Activated CD4-positive, alpha-beta T cell treated with anti-CD3 and anti-CD28 coated beads, Interleukin-2, amount 10 ng/mL, durations not matched to agents 24 days and 14 days (primary cell): ENCODE results near the gene ZNF683. TPM values are rescaled to one million over a fixed set of nuclear protein-coding genes. Genes with fewer than 3 reads are reported as not detected.
A peak's percentile ranks its signal among the peaks of the same experiment; 100 is the strongest.
"Not testable (repeated sequence)": the region's sequence is repeated elsewhere in the genome, so short reads cannot be mapped to it uniquely, and the experiment has no call there.

Experiments
- DNase-seq: peaks from one replicate; pipeline ENCODE4 v3.0.0; 2022
- H3K27ac Mint-ChIP-seq: one replicate; pipeline ENCODE4 v1.8.0; 2022; ENCODE audit warnings: mild to moderate bottlenecking, mixed read lengths
- H3K27me3 Mint-ChIP-seq: one replicate; pipeline ENCODE4 v1.8.0; 2022; ENCODE audit warnings: mixed read lengths
- H3K36me3 Mint-ChIP-seq: one replicate; pipeline ENCODE4 v1.8.0; 2022; ENCODE audit warnings: low read depth, mild to moderate bottlenecking, mixed read lengths
- H3K4me1 Mint-ChIP-seq: one replicate; pipeline ENCODE4 v1.8.0; 2021; ENCODE audit warnings: mixed read lengths
- H3K4me3 Mint-ChIP-seq: one replicate; pipeline ENCODE4 v1.8.0; 2022; ENCODE audit warnings: mild to moderate bottlenecking, moderate library complexity, mixed read lengths
- H3K9me3 Mint-ChIP-seq: one replicate; pipeline ENCODE4 v1.8.0; 2021; ENCODE audit warnings: mixed read lengths
- intact Hi-C: fragments of 100-400 bp; cut with micrococcal nuclease; formaldehyde crosslinking; loops from one replicate; pipeline ENCODE4 v1.15.1; 2023
- total RNA-seq: library from RNA; stranded (reverse); gene quantifications from 2 replicates; pipeline ENCODE4 v1.2.3, GENCODE V29; 2022

Gene ZNF683
- total RNA-seq, 1 donor from 2014 or later = not detected

GRCh38 chr1:26374361-26374760, 1.8 kb upstream of the ZNF683 start:
- DNase-seq, H3K36me3 Mint-ChIP-seq, intact Hi-C loops, H3K9me3 Mint-ChIP-seq, H3K27me3 Mint-ChIP-seq: not testable (repeated sequence)
- Mint-ChIP-seq H3K4me3 (peak overlapping the region; percentile 33), H3K4me1 (peaks cover 79% of the 10 kb centered on the region), H3K27ac (peak overlapping the region; percentile 74)

- H3K4me3 Mint-ChIP-seq = peak overlapping the region; percentile 33
- no peaks in the 10 kb centered on the region for H3K27me3 Mint-ChIP-seq
- H3K4me1 Mint-ChIP-seq = peaks cover 77% of the 10 kb centered on the region
- peak overlapping the region; percentile 74 for H3K27ac Mint-ChIP-seq
- intact Hi-C loops = loop anchor here (2.0 kb wide), 1 partner anchor 15 kb away; no protein-coding TSS in a partner anchor
- peaks cover 4% of the 10 kb centered on the region for H3K9me3 Mint-ChIP-seq
- DNase-seq = no peak
- H3K36me3 Mint-ChIP-seq = peaks cover 6% of the 10 kb centered on the region
Measured at GRCh38 chr1:26373789-26374188, 1.2 kb upstream of the ZNF683 start.

- H3K27ac Mint-ChIP-seq = peak overlapping the region; percentile 74
- H3K4me3 Mint-ChIP-seq = peak overlapping the region; percentile 33
- H3K27me3 Mint-ChIP-seq = no peaks in the 10 kb centered on the region
- DNase-seq = peak; percentile 85
- H3K36me3 Mint-ChIP-seq = peaks cover 3% of the 10 kb centered on the region
- peaks cover 74% of the 10 kb centered on the region for H3K4me1 Mint-ChIP-seq
- no peaks in the 10 kb centered on the region for H3K9me3 Mint-ChIP-seq
- intact Hi-C loops = loop anchor here (2.0 kb wide), 1 partner anchor 16 kb away; no protein-coding TSS in a partner anchor
Measured at GRCh38 chr1:26373281-26373680, 731 bp upstream of the ZNF683 start.

GRCh38 chr1:26372039-26372438, 511 bp downstream of the ZNF683 start:
- H3K4me1 Mint-ChIP-seq = peaks cover 61% of the 10 kb centered on the region
- no peaks in the 10 kb centered on the region for H3K9me3 Mint-ChIP-seq
- intact Hi-C loops = loop anchor here (2.0 kb wide), 1 partner anchor 17 kb away; no protein-coding TSS in a partner anchor
- H3K27ac Mint-ChIP-seq = peak overlapping the region; percentile 74
- peaks cover 3% of the 10 kb centered on the region for H3K36me3 Mint-ChIP-seq
- H3K27me3 Mint-ChIP-seq = no peaks in the 10 kb centered on the region
- no peak for DNase-seq
- H3K4me3 Mint-ChIP-seq = peak overlapping the region; percentile 33

GRCh38 chr1:26370591-26371382, 1.8 kb downstream of the ZNF683 start:
- no peak for DNase-seq
- peaks cover 52% of the 10 kb centered on the region for H3K4me1 Mint-ChIP-seq

GRCh38 chr1:26368486-26368885, 4.1 kb downstream of the ZNF683 start:
- H3K4me1 Mint-ChIP-seq = peaks cover 39% of the 10 kb centered on the region
- intact Hi-C loops = no loop called here

More at GRCh38 chr1:26370591-26371382, 1.8 kb downstream of the ZNF683 start:
- H3K4me3 Mint-ChIP-seq = no peak overlapping the region
- H3K9me3 Mint-ChIP-seq = no peaks in the 10 kb centered on the region
- H3K36me3 Mint-ChIP-seq = peaks cover 3% of the 10 kb centered on the region
- H3K27me3 Mint-ChIP-seq = no peaks in the 10 kb centered on the region
- H3K27ac Mint-ChIP-seq = peak overlapping the region; percentile 25
- intact Hi-C loops = no loop called here

GRCh38 chr1:26368006-26368405, 4.5 kb downstream of the ZNF683 start:
- Mint-ChIP-seq H3K27ac (no peak overlapping the region), H3K36me3 (peaks cover 3% of the 10 kb centered on the region), H3K4me1 (peaks cover 39% of the 10 kb centered on the region), H3K27me3 (peaks cover 6% of the 10 kb centered on the region), H3K4me3 (no peak overlapping the region), H3K9me3 (no peaks in the 10 kb centered on the region)
- intact Hi-C loops = no loop called here
- no peak for DNase-seq

More at GRCh38 chr1:26368486-26368885, 4.1 kb downstream of the ZNF683 start:
- Mint-ChIP-seq H3K4me3 (no peak overlapping the region), H3K27me3 (peaks cover 6% of the 10 kb centered on the region), H3K9me3 (no peaks in the 10 kb centered on the region), H3K36me3 (peaks cover 3% of the 10 kb centered on the region), H3K27ac (no peak overlapping the region)
- DNase-seq = no peak

GRCh38 chr1:26367441-26367840, 5.1 kb downstream of the ZNF683 start:
- H3K9me3 Mint-ChIP-seq = no peaks in the 10 kb centered on the region
- peaks cover 3% of the 10 kb centered on the region for H3K36me3 Mint-ChIP-seq
- H3K27me3 Mint-ChIP-seq = peaks cover 6% of the 10 kb centered on the region
- H3K4me3 Mint-ChIP-seq = no peak overlapping the region
- H3K4me1 Mint-ChIP-seq = peaks cover 36% of the 10 kb centered on the region
- no peak overlapping the region for H3K27ac Mint-ChIP-seq
- DNase-seq = no peak
- intact Hi-C loops = no loop called here

GRCh38 chr1:26364956-26365355, 7.6 kb downstream of the ZNF683 start:
- DNase-seq = no peak
- Mint-ChIP-seq H3K4me1 (peaks cover 33% of the 10 kb centered on the region), H3K27me3 (peaks cover 10% of the 10 kb centered on the region), H3K9me3 (no peaks in the 10 kb centered on the region), H3K4me3 (no peak overlapping the region), H3K27ac (no peak overlapping the region), H3K36me3 (no peaks in the 10 kb centered on the region)
- intact Hi-C loops = loop anchor here (2.0 to 5.0 kb wide), 3 partner anchors 32 to 78 kb away; no protein-coding TSS in a partner anchor

GRCh38 chr1:26363549-26364448, 8.8 kb downstream of the ZNF683 start:
- Mint-ChIP-seq H3K4me3 (no peak overlapping the region), H3K4me1 (peaks cover 39% of the 10 kb centered on the region), H3K27me3 (peaks cover 18% of the 10 kb centered on the region), H3K9me3 (no peaks in the 10 kb centered on the region), H3K27ac (peak overlapping the region; percentile 11), H3K36me3 (no peaks in the 10 kb centered on the region)
- peak; percentile 96 for DNase-seq
- intact Hi-C loops = loop anchor here (2.0 to 5.0 kb wide), 3 partner anchors 34 to 77 kb away; no protein-coding TSS in a partner anchor

- no peak for DNase-seq
- H3K9me3 Mint-ChIP-seq = no peaks in the 10 kb centered on the region
- H3K36me3 Mint-ChIP-seq = no peaks in the 10 kb centered on the region
- no peak overlapping the region for H3K27ac Mint-ChIP-seq
- intact Hi-C loops = loop anchor here (5.0 kb wide), 2 partner anchors 35 to 40 kb away; no protein-coding TSS in a partner anchor
- H3K4me3 Mint-ChIP-seq = no peak overlapping the region
- peaks cover 18% of the 10 kb centered on the region for H3K27me3 Mint-ChIP-seq
- peaks cover 47% of the 10 kb centered on the region for H3K4me1 Mint-ChIP-seq
Measured at GRCh38 chr1:26362331-26362730, 10.2 kb downstream of the ZNF683 start.

- Mint-ChIP-seq H3K9me3 (no peaks in the 10 kb centered on the region), H3K27ac (no peak overlapping the region), H3K4me3 (no peak overlapping the region), H3K27me3 (peaks cover 18% of the 10 kb centered on the region), H3K4me1 (peaks cover 47% of the 10 kb centered on the region), H3K36me3 (no peaks in the 10 kb centered on the region)
- DNase-seq = no peak
- intact Hi-C loops = loop anchor here (5.0 kb wide), 2 partner anchors 36 to 39 kb away; no protein-coding TSS in a partner anchor
Measured at GRCh38 chr1:26361605-26362122, 10.9 kb downstream of the ZNF683 start.

GRCh38 chr1:26360807-26361604, 11.5 kb downstream of the ZNF683 start:
- Mint-ChIP-seq H3K27ac (no peak overlapping the region), H3K4me3 (peak overlapping the region; percentile 77), H3K36me3 (no peaks in the 10 kb centered on the region), H3K9me3 (no peaks in the 10 kb centered on the region), H3K27me3 (peaks cover 18% of the 10 kb centered on the region), H3K4me1 (peaks cover 47% of the 10 kb centered on the region)
- no peak for DNase-seq
- intact Hi-C loops = loop anchor here (5.0 kb wide), 2 partner anchors 36 to 39 kb away; no protein-coding TSS in a partner anchor
